Epithelial cell of proximal tubule (primary cell): Measurements from ENCODE around the gene HDAC5. TPM values are rescaled to one million over a fixed set of nuclear protein-coding genes. Genes with fewer than 3 reads are reported as not detected.

Source experiments
- DNase-seq: peaks from one replicate; pipeline ENCODE4 v3.0.0-alpha.2; 2011; ENCODE audit warnings: low read depth
- H3K4me3 ChIP-seq: 2 replicates; pipeline ENCODE4 v1.5.1; 2011; ENCODE audit warnings: low read depth, mild to moderate bottlenecking, low read length
- total RNA-seq: library from RNA; depleted of rRNA; stranded (reverse); fragments of >200 nt; gene quantifications from 2 replicates; pipeline ENCODE4 v1.2.3, GENCODE V29; 2015
- TF ChIP-seq, protein P1 (sequence below): conservative IDR thresholded peaks from 2 replicates; pipeline ENCODE4 v1.5.1; 2012; ENCODE audit warnings: low read depth, mild to moderate bottlenecking, low read length

HDAC5 gene
- total RNA-seq, result 7.3 and 13.5 TPM in 2 replicates

DNA sequence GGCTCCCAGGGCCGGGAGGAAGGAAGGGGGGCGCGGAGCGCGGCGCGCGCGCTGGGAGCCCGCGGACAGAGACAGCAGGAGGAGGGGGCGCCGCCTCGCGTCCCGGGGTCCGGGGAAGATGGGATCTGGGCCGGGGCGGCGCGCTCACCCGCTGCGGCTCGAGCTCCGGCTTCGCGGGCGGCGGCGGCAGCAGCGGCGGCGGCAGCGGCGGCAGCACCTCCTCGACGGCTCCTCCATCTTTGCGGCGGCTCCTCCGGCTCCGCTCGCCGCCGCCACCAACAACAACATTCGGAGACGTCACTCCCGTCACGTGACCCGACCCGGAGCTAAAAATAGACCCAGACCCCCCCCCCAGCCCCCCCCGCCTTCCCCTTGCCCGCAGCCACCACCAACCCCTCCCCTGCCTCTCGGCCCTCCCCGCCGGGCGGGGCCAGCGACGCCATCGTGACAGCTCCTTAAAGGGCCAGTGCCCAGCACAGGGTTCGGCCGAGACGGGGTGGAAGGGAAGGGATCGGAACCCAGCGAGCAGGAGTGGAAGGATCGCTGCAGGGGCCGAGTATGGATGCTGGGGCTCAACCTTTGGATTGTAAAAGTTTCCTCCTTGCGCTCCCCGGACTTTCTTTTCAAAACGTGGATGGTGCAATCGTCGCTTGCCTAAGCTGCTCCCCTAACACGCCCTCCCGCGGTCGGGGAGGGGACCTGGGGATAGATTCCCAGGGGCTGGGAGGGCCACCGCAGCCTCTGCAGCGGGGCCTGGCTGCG is at the start of gene HDAC5:
TSS of gene HDAC5 (minus strand) at position 286 of the 762 bp plus-strand sequence. CDS start 6,126 bp downstream, outside the sequence.
- TF ChIP-seq, protein P1, sequence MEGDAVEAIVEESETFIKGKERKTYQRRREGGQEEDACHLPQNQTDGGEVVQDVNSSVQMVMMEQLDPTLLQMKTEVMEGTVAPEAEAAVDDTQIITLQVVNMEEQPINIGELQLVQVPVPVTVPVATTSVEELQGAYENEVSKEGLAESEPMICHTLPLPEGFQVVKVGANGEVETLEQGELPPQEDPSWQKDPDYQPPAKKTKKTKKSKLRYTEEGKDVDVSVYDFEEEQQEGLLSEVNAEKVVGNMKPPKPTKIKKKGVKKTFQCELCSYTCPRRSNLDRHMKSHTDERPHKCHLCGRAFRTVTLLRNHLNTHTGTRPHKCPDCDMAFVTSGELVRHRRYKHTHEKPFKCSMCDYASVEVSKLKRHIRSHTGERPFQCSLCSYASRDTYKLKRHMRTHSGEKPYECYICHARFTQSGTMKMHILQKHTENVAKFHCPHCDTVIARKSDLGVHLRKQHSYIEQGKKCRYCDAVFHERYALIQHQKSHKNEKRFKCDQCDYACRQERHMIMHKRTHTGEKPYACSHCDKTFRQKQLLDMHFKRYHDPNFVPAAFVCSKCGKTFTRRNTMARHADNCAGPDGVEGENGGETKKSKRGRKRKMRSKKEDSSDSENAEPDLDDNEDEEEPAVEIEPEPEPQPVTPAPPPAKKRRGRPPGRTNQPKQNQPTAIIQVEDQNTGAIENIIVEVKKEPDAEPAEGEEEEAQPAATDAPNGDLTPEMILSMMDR, result peak; percentile 59
- H3K4me3 ChIP-seq, result peak within 1 kb of the TSS; percentile 76
- DNase-seq, result peak; percentile 45

DNA sequence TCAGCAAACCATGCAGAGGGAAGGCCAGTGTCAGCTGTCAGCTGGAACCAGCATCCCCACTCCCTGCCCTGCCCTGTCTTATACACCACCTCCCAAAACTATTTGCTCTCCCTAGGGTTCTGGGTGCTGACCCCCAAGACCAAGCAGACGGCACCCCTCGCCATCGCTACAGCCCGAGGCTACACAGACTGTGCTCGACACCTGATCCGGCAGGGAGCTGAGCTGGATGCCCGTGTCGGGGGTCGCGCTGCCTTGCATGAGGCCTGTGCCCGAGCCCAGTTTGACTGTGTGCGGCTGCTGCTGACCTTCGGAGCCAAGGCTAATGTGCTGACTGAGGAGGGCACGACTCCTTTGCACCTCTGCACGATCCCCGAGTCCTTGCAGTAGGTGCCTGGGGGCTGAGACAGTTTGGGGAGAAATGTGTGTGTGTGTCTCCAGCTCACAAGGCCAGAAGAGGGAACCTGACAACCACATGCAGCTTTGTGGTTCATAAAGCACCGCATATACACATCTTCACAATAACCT is 48.6 kb upstream of the HDAC5 start:
- DNase-seq, result no peak
- TF ChIP-seq, protein P1, result no peak
- H3K4me3 ChIP-seq, result no peak overlapping the region

GRCh38 chr17:44170499-44171201 is 47.2 kb upstream of the HDAC5 start, which contains the start of gene ASB16:
TSS of gene ASB16 (plus strand) at chr17:44170704. CDS start at chr17:44170790, 86 bp downstream.
- no peak within 1 kb of the TSS for H3K4me3 ChIP-seq
- TF ChIP-seq, protein P1, result no peak
- DNase-seq, result no peak

- TF ChIP-seq, protein P1, result no peak
- no peak for DNase-seq
- H3K4me3 ChIP-seq, result no peak overlapping the region
Measured at GRCh38 chr17:44170135-44170498, 46.7 kb upstream of the HDAC5 start.

DNA sequence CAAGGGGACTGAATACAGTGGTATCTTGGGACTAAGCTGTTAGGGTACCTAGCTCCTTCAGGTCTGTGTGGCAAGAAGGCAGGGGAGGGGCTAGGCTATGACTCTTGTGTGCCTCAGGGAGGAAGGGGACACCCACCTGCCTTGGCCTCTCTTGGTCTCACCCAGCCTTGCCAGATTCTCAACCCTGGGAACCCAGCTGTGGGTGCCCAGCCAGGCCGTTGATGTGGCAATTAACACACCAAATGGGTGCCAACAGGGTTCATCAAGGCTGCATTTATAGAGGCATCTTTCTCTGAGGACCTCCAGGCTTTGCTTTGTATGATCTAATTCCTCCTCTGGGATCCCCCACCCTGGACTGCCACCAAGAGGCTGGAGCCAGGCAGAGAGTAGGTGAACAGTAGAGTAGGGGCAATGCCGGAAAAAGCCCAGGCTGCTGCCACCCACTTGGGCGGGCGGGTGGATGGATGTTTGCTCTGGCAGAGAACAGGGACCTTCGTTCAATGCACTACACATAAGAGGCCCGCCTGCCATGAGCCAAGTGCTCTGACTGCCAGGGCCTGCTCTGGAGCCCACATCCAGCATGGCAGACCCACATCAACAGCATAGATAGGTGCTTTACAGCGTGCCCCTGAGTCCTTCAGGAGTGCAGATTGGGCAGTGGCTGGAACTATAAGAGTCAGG is 43.9 kb upstream of the HDAC5 start:
- no peak for DNase-seq
- TF ChIP-seq, protein P1, result no peak
- H3K4me3 ChIP-seq, result no peak overlapping the region

DNA sequence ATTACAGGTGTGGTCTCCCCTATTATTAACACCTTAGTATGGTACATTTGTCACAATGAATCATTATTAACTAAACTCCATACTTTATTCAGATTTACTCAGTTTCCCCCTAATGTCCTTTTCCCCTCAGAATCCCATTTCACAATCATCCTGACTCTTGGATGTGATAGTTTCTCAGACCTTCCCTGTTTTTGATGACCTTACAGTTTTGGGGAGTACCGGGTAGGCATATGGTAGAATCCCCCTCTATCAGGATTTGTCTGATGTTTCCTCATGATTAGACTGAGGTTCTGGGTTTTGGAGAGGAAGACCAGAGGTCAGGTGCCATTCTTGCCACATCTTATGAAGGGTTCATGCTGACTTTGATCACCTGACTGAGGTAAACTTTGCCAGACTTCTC is 41.0 kb upstream of the HDAC5 start:
- no peak for DNase-seq
- TF ChIP-seq, protein P1, result no peak
- H3K4me3 ChIP-seq, result no peak overlapping the region
